ENCODE measurements around the gene RALGDS. TPM values are rescaled to one million over a fixed set of nuclear protein-coding genes. Genes with fewer than 3 reads are reported as not detected.

Gene RALGDS
- total and polyA plus RNA-seq, 11 donors, result 17.8 to 70.1 (median 25.8) TPM

DNA sequence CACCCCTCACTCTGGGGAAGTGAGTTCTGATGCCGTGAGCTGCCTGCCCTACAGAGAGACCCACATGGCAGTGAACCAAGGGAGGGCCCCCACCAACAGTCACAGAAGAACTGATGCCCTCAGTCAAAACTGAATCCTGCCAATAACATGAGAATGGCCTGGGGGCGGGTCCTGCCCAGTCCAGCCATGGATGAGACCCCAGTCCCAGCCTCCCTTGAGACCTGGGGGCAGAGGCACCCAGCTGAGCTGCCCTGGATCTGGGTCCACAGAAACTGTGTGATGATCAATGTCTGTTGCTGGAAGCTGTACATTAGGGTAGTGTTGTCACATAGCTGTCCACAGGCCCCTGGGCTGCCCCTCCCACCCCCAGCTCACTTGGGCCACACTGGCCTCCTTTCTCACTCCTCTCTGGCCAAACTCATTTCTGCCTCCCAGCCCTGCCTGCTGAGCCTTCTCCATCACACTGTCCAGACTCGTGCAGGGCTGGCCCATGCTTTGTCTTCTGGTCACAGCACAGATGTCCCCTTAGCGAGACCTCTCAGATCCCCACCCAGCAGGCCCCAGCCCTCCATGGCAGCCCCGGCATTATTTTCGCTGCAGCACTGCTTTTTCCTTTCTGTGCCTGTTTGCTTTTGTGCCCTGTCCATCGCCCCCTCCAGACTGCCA is 25.8 kb upstream of the RALGDS start:
- Histone ChIP-seq H3K4me1 (peaks cover 7 to 68% (median 48%) of the 10 kb centered on the region in 12 donors), H3K4me3 (no peak overlapping the region), H3K9me3 (no peaks in the 10 kb centered on the region), H3K27me3 (no peaks in the 10 kb centered on the region), H3K27ac (peak overlapping the region in 1 of 12 donors; percentile 92), H3K36me3 (no peaks in the 10 kb centered on the region)
- TF ChIP-seq CTCF (IDR thresholded peaks at IDR 0.05) (no peak), POLR2A (IDR thresholded peaks at IDR 0.05) (no peak)
- intact Hi-C loops (cut with DNase I), result loop anchor here (1.0 to 10.0 kb wide), 8 partner anchors 44 to 125 kb away; partner anchors contain the start of gene GTF3C5 (in 1 of the 10)
- DNase-seq (no peak), ATAC-seq (no peak)
- 65 to 74% (median 71%) methylated on average over 6 to 7 of the region's 7 CpGs for WGBS, 4 donors

DNA sequence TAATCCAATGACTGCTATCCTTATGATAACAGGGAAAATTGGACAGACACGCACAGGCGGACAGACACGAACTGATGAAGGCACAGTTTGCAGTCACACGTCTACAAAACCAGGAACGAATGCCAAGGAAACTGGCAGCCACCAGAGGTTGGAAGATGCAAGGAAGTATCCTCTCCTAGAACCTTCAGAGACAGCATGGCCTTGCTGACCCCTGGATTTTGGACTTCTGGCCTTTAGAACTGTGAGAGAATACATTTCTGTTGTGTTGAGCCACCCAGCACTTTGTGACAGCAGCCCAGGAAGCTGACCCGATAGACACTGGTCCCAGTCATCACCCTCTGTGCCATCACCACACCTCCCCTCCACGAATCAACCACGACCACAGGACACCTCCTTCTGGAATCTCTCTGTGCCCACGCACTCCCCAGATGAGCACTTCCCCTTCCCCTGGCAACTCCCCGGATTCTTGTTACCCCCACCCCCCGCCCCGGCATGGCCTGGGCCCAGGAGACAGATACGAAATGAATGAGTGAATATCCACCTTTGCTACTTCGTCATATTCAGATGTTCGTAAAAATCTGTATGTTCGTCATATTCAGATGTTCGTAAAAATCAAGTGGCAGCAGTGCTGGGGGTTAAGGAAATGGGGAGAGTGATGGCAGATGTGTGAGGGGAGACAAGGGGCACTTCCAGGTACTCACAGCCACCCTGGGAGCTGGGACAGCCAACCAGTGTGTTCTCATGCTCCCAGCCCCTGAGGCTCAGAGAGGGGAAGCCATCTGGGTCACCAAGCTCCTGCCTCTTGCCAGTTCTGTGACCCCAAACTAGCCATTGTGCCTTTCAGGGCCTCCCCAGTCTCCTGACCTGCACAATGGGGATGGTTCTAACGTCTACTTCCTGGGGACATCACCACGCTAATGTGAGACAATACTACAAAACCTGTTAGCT is 24.1 kb upstream of the RALGDS start:
- ATAC-seq (no peak), DNase-seq (no peak)
- H3K4me1 ChIP-seq, result peaks cover 7 to 85% (median 50%) of the 10 kb centered on the region in 12 donors
- WGBS, 4 donors, result 65 to 70% (median 67%) methylated on average over 18 to 19 of the region's 19 CpGs
- TF ChIP-seq POLR2A (IDR thresholded peaks at IDR 0.05) (no peak), CTCF (IDR thresholded peaks at IDR 0.05) (no peak)
- peak overlapping the region in 7 of 12 donors; percentile 30 to 56 (median 44) for H3K4me3 ChIP-seq
- intact Hi-C loops (cut with DNase I), result loop anchor here (1.0 to 10.0 kb wide), 11 partner anchors 41 to 123 kb away; partner anchors contain the start of gene GTF3C5 (in 2 of the 10)
- no peaks in the 10 kb centered on the region for H3K27me3 ChIP-seq
- H3K27ac ChIP-seq, result peak overlapping the region in 6 of 12 donors; percentile 8 to 79 (median 38)
- H3K9me3 ChIP-seq, result no peaks in the 10 kb centered on the region
- H3K36me3 ChIP-seq, result no peaks in the 10 kb centered on the region

DNA sequence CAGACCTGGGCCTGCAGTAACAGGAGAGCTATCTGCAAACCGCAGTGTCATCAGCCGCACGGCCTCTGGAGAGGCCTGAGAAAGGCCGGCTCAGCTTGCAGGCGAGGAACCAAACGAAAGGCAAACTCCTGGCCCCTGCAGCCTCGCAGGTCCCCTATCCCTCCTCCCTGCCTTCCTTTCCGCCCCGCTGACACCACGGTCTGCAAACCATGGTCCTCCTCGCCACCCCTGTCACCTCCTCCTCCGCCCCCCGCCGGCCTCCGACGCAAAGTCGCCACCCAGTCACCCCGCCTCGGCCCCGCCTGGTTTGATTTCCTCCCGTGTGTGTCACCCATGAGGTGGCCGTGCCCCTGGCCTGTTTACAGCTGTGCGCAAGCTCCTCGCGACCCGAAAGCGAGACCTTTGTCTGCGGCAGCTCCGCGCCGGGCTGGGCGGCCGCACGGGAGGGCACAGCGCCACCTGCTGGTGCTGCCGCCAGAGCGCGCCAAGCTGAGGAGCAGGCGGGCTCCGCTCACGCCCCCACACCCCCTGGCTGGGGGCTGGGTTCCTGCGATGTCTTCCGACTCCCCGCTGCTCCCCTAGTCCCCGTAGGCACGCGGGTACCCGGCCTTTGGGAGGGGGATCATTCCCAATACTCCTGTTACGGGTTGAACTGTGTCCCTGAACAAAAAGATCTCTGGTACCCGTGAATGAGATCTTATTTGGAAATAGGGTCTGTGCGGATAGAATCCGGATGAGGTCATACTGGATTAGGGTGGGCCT is 23.3 kb upstream of the RALGDS start:
- no peaks in the 10 kb centered on the region for H3K36me3 ChIP-seq
- H3K27ac ChIP-seq, result peak overlapping the region in 10 of 12 donors; percentile 2 to 79 (median 28)
- intact Hi-C loops (cut with DNase I), result loop anchor here in 8 of 10 donors (1.0 to 10.0 kb wide), 6 partner anchors 41 to 112 kb away; partner anchors contain the start of gene GTF3C5 (in 1 of the 8)
- no peak for TF ChIP-seq POLR2A (IDR thresholded peaks at IDR 0.05)
- TF ChIP-seq CTCF (IDR thresholded peaks at IDR 0.05), result peak; percentile 95 to 100 (median 99)
- ATAC-seq (peak in 3 of 4 donors; percentile 28 to 47 (median 45)), DNase-seq (peak; percentile 69 to 93 (median 82))
- H3K4me3 ChIP-seq, result peak overlapping the region in 10 of 12 donors; percentile 30 to 56 (median 44)
- no peaks in the 10 kb centered on the region for H3K9me3 ChIP-seq
- WGBS, 4 donors, result 5 to 14% (median 7%) methylated on average over 26 to 52 of the region's 52 CpGs
- H3K4me1 ChIP-seq, result peaks cover 7 to 77% (median 51%) of the 10 kb centered on the region in 12 donors
- no peaks in the 10 kb centered on the region for H3K27me3 ChIP-seq
